ENCODE measurements around the gene AKAP13. TPM values are rescaled to one million over a fixed set of nuclear protein-coding genes. Genes with fewer than 3 reads are reported as not detected.
"Not testable (repeated sequence)": the region's sequence is repeated elsewhere in the genome, so short reads cannot be mapped to it uniquely, and the experiment has no call there.

AKAP13 gene
- polyA plus RNA-seq, 12 donors: 57.9 to 109 (median 77.9) TPM; not detected in 1

DNA sequence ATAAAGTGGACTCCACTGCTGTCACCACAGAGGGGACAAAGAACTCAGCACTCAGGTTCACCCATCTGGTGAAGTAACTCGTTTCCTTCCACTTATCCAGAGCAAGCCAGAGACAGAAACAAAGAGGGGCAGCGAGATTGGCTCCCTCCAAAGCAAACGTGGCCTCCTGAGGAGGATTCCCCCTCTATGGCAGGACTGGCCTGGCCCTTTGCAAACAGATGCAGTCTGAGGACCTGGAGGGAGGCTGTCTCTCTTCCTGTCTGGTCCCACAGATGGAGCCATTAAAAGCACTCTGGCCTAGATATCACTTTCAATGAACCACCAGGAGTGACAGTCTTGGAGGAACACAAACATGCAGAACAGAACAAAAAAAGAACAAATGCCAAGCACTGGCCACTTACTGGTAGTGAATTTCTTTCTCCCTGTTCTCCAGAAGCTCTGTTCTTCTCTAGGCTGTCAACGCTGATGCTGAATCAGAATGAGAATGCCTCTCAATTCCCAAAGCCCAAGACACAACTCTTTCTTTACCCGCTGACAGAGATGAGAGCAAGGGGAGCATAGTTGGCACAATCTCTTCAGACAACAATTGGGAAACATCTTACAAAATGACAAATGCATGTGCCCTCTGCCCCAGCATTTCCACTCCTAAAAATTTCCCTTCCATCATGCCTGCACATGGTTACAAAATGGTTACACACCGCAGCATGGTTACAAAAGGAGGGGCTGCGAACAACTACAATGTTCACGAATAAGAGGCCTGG, 400.0 kb downstream of the AKAP13 start:
- DNase-seq: no peak

DNA sequence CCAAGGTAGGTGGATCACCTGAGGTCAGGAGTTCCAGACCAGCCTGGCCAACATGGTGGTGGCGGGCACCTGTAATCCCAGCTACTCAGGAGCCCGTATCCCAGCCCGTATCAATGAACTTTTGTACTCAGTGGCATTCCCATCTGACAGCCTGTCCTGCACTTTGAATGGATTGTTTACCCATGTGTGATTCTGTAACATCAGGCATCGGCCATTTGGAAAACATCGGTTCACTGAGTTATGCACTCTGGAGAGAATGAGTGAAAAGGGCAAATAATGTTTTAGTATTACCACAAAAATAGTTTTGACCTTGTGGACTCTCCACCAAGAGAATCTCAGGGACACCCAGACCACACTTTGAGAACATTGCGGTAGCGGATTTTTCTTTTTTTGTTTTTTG, 400.7 kb downstream of the AKAP13 start:
- no peak for DNase-seq

DNA sequence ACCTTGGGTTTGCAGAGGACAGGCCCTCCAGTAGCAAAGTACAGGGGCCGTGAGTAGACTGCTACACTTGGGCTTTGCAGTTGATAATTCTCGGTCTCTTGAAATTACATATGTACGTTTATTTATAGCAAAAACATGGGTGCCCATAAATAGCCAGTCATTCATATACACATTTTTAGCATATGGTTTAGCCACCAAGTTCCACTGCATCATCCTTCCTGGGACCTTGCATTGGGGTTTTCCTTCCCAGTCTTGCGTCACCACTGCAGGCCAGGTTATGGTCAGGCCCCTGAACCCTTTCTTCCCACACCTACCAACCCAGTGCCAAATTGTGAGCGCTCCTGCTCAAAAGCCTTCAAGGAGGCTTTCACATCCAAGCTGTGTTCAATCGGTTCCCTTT, 401.7 kb downstream of the AKAP13 start:
- DNase-seq: no peak

DNA sequence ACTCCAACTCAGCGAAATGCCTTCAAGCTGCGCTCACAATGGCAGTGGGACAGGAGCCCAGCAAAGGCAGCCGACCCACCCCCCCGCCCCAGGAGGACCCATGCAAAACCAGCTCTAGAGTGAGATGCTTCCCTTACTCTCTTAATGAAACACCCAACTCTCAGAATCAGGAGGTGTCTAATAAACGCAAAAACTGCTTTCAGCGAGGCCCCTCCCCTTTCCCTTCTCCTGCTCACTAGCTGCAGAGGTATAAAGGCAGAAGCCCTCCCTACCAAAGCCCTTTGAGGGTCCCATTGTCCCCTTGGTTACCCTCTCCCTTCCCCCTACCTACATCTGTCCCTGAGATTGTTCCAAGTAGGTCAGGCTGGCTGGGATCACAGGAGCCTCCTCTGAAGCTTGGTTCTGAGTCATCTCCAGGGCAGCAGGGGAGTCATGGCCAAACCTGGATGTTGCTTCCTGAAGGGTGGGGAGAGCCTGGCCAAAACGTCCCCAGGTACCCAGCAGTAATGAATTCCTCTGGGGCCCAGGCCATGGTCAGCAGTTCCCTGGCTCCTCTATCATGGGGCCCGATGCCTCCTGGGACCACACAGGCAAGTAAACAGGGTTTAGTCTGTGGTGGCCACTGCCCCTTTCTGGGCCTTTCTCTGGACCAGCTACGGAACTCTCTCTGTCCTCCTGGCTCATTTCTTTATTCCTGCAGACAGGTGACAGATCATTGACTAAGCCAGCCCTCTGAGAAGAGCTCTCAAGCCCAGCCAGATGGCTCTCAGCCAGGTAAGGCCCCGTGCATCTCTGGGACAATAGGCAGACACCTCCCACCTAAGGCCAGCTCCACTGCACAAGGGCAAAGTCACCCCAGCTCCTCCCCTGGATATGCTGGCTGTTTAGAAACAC, 405.7 kb downstream of the AKAP13 start:
- no peak for DNase-seq

DNA sequence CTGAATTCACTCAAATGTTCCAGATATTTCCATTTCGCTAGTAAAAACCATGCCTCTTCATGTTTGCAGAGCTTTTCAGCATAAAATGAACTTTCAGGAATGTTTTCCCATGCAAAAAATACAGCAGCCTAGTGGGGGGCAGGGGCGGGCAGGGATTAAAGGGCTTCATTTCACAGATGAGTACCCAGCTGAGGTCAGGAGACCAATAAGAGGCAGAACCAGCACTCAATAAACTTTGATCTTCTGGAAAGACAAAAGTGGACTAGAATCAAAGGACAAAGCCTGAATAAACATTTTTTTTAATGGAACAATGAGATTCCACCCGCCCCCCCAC, 406.3 kb downstream of the AKAP13 start:
- DNase-seq: no peak

DNA sequence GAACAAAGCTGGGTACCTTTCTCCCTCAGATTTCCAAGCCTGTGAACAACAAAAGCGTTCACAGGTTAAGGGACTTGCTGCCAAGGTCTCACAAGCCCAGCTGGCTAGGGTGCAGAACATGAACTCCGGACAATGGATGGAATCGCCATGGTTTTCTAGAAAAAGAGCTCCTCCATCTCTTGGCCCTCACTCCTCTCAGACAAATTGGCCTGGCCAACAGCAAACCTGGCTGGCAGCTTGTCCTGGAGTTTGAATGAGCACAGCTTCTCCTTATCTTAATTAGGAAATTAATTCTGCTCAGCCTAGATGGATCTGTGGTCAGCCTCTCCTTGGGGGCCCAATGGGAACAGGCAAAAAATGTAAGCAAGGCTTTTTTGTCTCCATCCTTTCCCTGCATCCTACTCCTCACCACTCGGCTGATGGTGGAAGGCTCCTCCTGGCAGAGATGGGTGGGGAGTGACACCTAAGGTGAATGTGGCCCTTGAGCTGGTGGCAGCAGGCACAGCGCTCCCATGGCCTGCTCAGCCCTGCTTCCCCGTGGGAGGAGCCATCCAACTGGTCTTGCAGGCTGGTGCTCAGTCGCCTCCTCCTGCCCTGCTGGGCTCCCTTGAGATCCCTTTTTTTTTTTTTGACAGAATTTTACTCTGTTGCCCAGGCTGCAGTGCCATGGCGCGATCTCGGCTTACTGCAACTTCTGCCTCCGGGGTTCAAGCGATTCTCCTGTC, 408.5 kb downstream of the AKAP13 start:
- DNase-seq: no peak

DNA sequence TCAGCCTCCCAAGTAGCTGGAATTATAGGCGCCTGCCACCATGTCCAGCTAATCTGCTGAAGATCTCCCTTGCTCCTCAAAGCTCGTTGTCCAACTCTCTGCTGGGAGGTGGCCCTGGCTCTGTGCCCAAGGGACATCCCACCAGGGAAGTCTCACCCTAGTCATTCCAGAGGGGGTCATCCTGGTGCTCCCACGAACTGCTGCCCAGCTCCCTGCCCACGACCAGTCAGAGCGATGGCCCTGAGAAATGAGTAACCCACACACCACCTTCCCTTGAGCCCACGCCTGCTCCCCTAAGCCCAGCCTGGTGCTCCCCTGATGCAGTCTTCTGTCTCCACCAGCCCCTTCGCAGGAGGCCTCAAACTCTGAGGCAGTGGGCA, 409.1 kb downstream of the AKAP13 start:
- no peak for DNase-seq

DNA sequence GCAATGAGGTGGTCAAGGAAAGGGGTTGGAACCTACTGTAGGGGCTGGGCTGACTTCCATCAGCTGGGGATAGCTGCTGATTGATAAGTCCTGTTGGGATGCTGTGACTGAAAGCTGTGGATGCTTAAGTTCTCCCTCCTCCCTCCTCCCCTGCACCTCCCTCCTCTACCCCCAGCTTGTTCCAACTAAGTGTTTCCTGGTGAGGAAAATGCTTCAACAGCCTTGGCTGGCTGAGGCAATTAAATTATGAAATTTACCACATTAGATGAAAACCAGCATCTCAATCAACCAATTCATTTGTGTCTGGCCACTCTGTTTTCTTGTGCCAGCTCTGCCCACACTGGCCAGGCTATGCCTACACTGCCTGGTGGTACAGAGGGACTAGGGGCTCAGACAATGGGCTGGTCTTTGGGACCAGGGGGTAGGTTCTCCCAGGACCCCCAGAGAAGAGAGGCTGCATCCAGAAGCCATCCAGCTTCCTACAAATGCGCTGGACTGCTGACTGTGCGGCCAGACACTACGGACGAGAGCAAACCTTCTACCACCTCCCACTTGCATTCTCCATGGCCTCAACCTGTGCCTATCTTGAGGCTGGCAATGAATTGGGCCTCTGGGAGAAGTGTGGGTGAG, 411.8 kb downstream of the AKAP13 start:
- DNase-seq: no peak

DNA sequence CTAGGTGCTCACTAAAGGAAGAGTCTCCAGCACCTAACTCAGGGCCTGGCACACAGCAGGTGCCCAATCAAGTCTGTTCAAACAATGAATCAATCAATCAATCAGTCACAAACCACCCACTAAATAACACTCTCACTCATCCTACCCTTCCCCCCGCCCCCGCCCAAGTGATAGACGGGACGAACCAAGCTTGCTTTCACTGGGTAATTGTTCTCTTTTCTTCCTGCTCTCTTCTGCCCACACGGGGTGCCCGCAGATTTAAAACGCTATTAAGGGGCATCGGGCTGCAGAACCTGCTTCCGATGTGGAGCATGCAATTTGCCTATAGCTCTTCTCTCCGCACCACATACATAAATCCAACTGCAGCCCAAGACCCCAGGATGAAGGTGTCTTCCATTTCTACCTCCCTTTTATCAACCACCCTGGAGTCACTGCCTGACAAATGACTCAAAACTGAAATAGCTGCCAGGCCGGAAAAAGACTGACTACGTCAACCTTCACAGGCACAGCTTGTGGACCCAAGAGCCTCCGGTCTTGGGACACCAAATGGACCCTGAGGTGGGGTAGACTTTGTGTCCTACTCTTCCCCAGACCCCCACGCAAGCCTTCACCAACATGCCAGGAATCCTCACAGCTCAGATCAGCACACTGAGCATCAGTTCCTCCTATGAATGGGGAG, 412.6 kb downstream of the AKAP13 start:
- no peak for DNase-seq

DNA sequence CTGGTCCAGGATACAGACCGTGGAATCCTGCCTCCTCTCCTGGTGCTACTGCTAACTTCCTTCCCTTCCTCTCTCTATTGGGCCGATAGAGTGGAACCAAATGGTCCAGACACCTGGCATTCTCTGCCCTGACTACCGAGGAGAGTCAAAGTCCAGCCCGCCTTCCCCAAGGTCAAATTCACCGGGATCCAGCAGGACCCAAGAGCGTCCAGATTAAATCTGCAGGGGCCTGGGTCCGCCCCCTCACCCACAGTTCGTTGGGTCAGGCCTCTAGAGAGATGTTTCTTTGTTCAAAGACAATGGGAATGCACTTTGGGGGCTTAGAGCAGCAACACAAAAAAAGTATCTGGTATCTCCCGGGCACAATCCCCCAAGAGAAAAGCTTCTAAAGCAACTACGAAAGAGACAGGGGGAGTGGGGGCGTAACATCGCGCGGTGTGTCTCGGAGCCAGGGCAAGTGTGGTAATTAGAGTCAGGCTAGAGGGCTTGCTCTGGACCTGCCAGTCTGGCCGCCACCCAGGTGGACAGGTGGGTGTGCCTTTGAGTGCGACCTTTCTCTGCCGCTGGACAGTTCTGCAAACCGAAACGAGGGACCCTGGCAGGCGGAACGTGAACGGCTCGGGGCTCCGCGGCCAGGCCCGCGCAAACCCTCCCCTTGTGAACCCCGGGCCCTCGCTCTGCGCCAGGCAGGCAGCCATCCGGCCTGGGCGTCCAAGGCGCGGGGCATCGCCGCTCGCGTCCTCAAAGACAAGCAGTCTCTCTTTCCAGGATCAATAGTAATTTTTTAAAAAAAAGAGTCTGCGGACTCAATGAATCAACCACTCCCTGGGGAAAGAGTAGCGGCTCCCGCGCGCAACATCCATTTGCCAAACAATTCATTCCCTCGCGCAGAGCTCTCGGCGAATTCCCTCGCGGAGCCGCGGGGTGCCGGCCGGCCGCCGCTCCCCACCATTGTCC, 413.5 kb downstream of the AKAP13 start:
- peak; percentile 44 for DNase-seq

DNA sequence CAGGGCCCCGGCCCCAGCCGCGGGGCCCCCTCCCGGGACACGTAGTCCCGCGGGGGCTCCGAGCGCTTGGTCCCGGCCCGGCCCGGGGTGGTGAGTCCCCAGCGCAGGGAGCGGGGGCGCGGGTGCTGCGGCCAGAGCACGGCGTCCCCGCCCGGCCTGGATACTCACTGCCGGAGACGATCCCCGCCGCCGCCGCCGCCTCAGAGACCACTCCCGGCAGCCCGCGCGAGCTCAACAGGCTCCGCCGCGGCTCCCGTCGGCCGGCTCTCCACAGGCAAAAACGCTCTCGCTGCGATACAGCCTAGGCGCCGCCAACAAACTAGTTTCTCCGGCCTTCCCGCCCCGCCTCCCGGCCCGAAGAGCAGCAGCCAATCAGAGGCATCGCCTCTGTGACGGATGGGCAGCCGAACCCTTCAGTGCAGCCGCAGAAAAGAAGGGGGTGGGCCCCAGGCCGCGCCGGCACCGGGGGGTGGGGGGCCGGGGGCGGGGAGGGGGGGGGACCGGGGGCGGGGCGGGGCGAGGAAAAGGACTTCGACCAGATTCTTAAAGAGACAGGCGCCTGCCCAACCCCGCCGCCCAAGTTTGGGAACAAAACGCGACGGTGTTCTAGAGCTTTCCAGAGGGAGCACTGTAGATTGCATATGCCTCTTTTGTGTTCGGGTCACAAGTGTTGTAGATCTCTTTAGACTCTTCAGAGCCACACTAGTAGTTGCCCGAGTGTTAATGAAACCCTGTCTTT, 414.4 kb downstream of the AKAP13 start, which contains the start of gene KLHL25:
Gene KLHL25, minus strand, starts transcription at position 328 of the 739 bp plus-strand sequence. CDS start 25,115 bp downstream, outside the sequence.
- DNase-seq: peak; percentile 96

DNA sequence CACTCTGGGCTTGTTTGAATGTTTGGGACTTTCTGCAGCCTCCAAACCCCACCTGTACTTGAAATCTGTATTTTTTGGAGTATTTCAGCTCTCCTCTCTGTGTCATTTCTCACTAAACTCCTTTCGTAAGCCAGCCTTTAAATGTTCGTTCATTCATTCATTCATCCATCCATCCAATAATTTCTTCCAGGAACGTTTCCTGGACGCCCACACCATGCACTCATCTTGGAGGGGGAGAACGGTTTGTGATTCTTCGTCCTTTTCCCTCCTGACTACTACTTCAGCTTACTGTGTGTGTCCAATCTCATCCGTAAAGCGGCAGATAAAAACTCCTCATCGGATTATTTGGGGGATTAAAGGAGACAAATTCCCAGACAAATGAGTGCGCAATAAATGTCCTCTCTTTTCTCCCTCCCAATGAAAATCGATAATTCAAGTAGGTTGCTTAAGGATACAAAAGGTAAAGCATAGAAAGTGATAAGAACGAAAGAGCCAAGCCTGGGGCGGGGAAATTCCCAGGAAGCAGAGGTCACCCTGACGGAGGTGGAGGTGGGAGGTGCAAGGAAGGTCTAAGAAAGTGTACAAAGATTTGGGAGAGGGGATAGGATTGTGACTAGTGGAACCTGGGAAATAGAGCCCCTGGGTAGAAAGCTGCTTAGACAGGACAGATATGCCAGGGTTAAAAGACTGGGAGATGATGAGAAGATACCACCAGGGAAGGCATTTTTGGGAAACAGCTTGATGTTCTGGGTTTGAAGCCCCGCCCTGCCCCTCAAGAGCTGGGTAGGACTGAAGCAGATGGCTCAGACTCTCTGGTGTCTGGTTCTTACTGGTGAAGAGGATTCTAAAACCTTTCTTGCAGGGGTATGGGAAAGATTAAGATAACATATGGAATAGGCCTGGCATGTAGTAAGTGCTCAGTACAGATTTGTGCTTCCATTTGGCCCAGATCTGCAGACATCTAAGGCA, 415.2 kb downstream of the AKAP13 start:
- no peak for DNase-seq

DNA sequence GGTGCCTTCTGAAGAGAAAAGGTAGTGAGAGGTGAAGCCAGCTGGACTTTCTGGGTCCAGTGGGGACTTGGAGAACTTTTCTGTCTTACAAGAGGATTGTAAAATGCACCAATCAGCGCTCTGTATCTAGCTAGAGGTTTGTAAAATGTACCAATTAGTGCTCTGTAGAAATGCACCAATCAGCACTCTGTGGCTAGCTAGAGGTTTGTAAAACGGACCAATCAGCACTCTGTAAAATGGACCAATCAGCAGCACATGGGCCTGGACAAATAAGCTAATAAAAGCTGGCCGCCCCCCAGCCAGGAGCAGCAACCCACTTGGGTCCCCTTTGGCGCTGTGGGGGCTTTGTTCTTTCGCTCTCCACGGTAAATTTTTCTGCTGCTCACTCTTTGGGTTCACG, 416.0 kb downstream of the AKAP13 start:
- not testable (repeated sequence) for DNase-seq
